ENCODE results near the gene NTM.

Gene NTM

GRCh38 chr11:131626788-131627187, 256.4 kb downstream of the NTM start:
- DNase-seq (ENCODE audit: extremely low spot score, insufficient read length, low read depth), result no peak
- FAIRE-seq, result no peak

GRCh38 chr11:131628739-131629138, 258.3 kb downstream of the NTM start:
- no peak for FAIRE-seq
- DNase-seq (ENCODE audit: extremely low spot score, insufficient read length, low read depth), result no peak

- FAIRE-seq, result no peak
These were observed 259.6 kb downstream of the NTM start for GRCh38 chr11:131629925-131630540.

GRCh38 chr11:131632971-131633370, 262.6 kb downstream of the NTM start:
- no peak for FAIRE-seq
- DNase-seq (ENCODE audit: extremely low spot score, insufficient read length, low read depth), result no peak

More at GRCh38 chr11:131629925-131630540, 259.6 kb downstream of the NTM start:
- no peak for DNase-seq (ENCODE audit: extremely low spot score, insufficient read length, low read depth)

- no peak for FAIRE-seq
These were observed 263.7 kb downstream of the NTM start for GRCh38 chr11:131633921-131634715.

GRCh38 chr11:131637469-131638175, 267.2 kb downstream of the NTM start:
- FAIRE-seq (no peak), DNase-seq (ENCODE audit: extremely low spot score, insufficient read length, low read depth) (no peak)

More at GRCh38 chr11:131633921-131634715, 263.7 kb downstream of the NTM start:
- DNase-seq (ENCODE audit: extremely low spot score, insufficient read length, low read depth), result no peak

- FAIRE-seq (no peak), DNase-seq (ENCODE audit: extremely low spot score, insufficient read length, low read depth) (no peak)
These were observed 268.5 kb downstream of the NTM start for GRCh38 chr11:131638889-131639288.

- no peak for FAIRE-seq
- no peak for DNase-seq (ENCODE audit: extremely low spot score, insufficient read length, low read depth)
These were observed 269.9 kb downstream of the NTM start for GRCh38 chr11:131640320-131640719.

- no peak for FAIRE-seq
These were observed 272.5 kb downstream of the NTM start for GRCh38 chr11:131642756-131643531.

GRCh38 chr11:131644204-131644795, 273.9 kb downstream of the NTM start:
- DNase-seq (ENCODE audit: extremely low spot score, insufficient read length, low read depth), result no peak
- no peak for FAIRE-seq

More at GRCh38 chr11:131642756-131643531, 272.5 kb downstream of the NTM start:
- DNase-seq (ENCODE audit: extremely low spot score, insufficient read length, low read depth), result no peak

- DNase-seq (ENCODE audit: extremely low spot score, insufficient read length, low read depth) (no peak), FAIRE-seq (no peak)
These were observed 274.8 kb downstream of the NTM start for GRCh38 chr11:131645237-131645636.

GRCh38 chr11:131649856-131650255, 279.4 kb downstream of the NTM start:
- DNase-seq (ENCODE audit: extremely low spot score, insufficient read length, low read depth) (no peak), FAIRE-seq (no peak)

- FAIRE-seq (no peak), DNase-seq (ENCODE audit: extremely low spot score, insufficient read length, low read depth) (no peak)
These were observed 281.8 kb downstream of the NTM start for GRCh38 chr11:131652231-131652630.

- FAIRE-seq, result no peak
- no peak for DNase-seq (ENCODE audit: extremely low spot score, insufficient read length, low read depth)
These were observed 282.8 kb downstream of the NTM start for GRCh38 chr11:131653260-131653659.

GRCh38 chr11:131654849-131655248, 284.4 kb downstream of the NTM start:
- FAIRE-seq (no peak), DNase-seq (ENCODE audit: extremely low spot score, insufficient read length, low read depth) (no peak)

GRCh38 chr11:131656179-131656838, 285.9 kb downstream of the NTM start:
- DNase-seq (ENCODE audit: extremely low spot score, insufficient read length, low read depth) (no peak), FAIRE-seq (no peak)

- no peak for DNase-seq (ENCODE audit: extremely low spot score, insufficient read length, low read depth)
- no peak for FAIRE-seq
These were observed 286.4 kb downstream of the NTM start for GRCh38 chr11:131656839-131657211.

- FAIRE-seq (no peak), DNase-seq (ENCODE audit: extremely low spot score, insufficient read length, low read depth) (no peak)
These were observed 288.0 kb downstream of the NTM start for GRCh38 chr11:131658414-131658813.

GRCh38 chr11:131658952-131659351, 288.5 kb downstream of the NTM start:
- FAIRE-seq (no peak), DNase-seq (ENCODE audit: extremely low spot score, insufficient read length, low read depth) (no peak)

All from GM18507 (cell line).